HG02885 (cell line): ENCODE results near the gene TTYH3.
"Not testable (repeated sequence)": the region's sequence is repeated elsewhere in the genome, so short reads cannot be mapped to it uniquely, and the experiment has no call there.

Experiments used
- ATAC-seq: cut with Tn5 transposase; IDR thresholded peaks from one replicate; pipeline ENCODE4 v1.9.1; 2021; ENCODE audit warnings: mild to moderate bottlenecking; ENCODE audit not compliant: unreplicated experiment, poor library complexity

Gene TTYH3

GRCh38 chr7:2601907-2602306 is 29.9 kb upstream of the TTYH3 start:
- ATAC-seq: no peak

- ATAC-seq: no peak
These were observed 29.3 kb upstream of the TTYH3 start for GRCh38 chr7:2602406-2603043.

- no peak for ATAC-seq
These were observed 28.5 kb upstream of the TTYH3 start for GRCh38 chr7:2603044-2603965.

GRCh38 chr7:2604608-2605174 is 27.1 kb upstream of the TTYH3 start:
- ATAC-seq: no peak

- ATAC-seq: no peak
These were observed 25.9 kb upstream of the TTYH3 start for GRCh38 chr7:2605608-2606538.

GRCh38 chr7:2606539-2606936 is 25.2 kb upstream of the TTYH3 start:
- ATAC-seq: no peak

GRCh38 chr7:2607122-2607922 is 24.5 kb upstream of the TTYH3 start:
- no peak for ATAC-seq

- no peak for ATAC-seq
These were observed 23.6 kb upstream of the TTYH3 start for GRCh38 chr7:2607923-2608904.

GRCh38 chr7:2608921-2609411 is 22.8 kb upstream of the TTYH3 start:
- ATAC-seq: no peak

- ATAC-seq: not testable (repeated sequence)
These were observed 22.1 kb upstream of the TTYH3 start for GRCh38 chr7:2609646-2610045.

GRCh38 chr7:2610466-2610865 is 21.3 kb upstream of the TTYH3 start:
- no peak for ATAC-seq

- ATAC-seq: no peak
These were observed 20.9 kb upstream of the TTYH3 start for GRCh38 chr7:2610898-2611297.

GRCh38 chr7:2611401-2611800 is 20.4 kb upstream of the TTYH3 start:
- ATAC-seq: no peak

- ATAC-seq: no peak
These were observed 19.9 kb upstream of the TTYH3 start for GRCh38 chr7:2611922-2612321.

- no peak for ATAC-seq
These were observed 19.2 kb upstream of the TTYH3 start for GRCh38 chr7:2612445-2613097.

GRCh38 chr7:2613098-2613930 is 18.5 kb upstream of the TTYH3 start:
- no peak for ATAC-seq
